Esophagus squamous epithelium (tissue), 4 donors: Measurements from ENCODE around the gene ADAMTS12.

ENCODE experiments used
- CTCF ChIP-seq, 6 experiments: fragments of 450-650 bp in 4 of 6; fragments of 200-600 bp in 2 of 6; sonication (generic) in 2 of 6; IDR thresholded peaks; one replicate each; pipeline ENCODE4 v1.5.1; 2016 to 2019; ENCODE audit warnings: antibody characterized with exemption in 6 of 6, mild to moderate bottlenecking in 4 of 6, moderate library complexity in 4 of 6
- POLR2A ChIP-seq, 4 donors: fragments of 450-650 bp; IDR thresholded peaks; one replicate each; pipeline ENCODE4 v1.6.1; 2017; ENCODE audit warnings: antibody characterized with exemption in 4 of 4, mild to moderate bottlenecking in 4 of 4, moderate library complexity in 3 of 4

DNA sequence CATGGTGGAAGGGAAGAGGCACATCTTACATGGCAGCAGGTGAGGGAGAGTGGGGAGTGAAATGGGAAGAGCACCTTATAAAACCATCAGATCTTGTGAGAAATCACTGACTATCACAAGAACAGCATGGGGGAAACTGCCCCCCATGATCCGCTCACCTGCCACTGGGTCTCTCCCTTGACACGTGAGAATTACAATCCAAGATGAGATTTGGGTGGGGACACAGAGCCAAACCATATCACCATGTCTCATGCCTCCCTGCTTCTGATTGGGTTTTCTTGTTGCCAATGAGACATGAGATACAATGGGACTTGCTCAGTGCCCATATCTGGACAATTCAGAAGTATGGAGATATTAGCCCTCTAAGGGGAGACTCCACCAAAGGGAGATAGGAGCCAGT, 353.6 kb downstream of the ADAMTS12 start:
- TF ChIP-seq CTCF (IDR thresholded peaks at IDR 0.05) (no peak), POLR2A (IDR thresholded peaks at IDR 0.05) (no peak)
